GM21526 (cell line): ENCODE results near the gene CAMTA1.

Experiments
- ATAC-seq: cut with Tn5 transposase; IDR thresholded peaks from one replicate; pipeline ENCODE4 v1.9.1; 2021; ENCODE audit warnings: moderate library complexity; ENCODE audit not compliant: unreplicated experiment, low FRiP score

The CAMTA1 gene

DNA sequence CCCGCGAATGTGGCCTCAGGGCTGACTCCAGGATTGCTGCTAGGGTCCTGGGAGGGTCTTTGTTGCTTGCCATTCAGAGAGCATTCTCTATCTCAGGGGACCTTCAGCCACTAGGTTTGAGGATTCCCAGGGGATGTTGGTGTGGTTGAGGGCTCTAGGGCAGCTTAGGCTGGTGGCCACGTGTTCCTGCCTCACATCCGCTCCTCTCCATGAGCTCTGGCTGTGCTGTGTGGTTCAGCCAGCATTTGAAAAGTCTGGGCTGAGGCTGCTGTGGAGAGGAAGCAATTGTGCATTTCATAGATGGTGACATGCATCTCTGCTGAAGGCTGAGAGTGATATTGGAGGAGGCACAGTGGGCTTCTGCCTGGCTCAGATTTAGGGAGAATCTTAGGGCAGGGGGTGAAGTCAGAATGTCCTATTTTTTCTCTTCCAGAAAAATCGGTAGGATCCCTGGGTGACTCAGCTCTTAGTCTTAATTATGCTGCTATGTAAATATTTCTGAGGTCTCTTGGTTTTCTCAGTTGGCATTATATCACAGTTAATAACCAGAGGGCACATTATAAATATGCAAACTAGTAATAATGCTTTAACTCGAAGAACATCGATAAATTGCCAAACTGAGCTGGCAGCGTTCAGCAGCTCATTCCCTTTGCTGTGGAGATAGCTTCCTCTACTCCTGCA, 182.3 kb downstream of the CAMTA1 start:
- ATAC-seq: no peak

DNA sequence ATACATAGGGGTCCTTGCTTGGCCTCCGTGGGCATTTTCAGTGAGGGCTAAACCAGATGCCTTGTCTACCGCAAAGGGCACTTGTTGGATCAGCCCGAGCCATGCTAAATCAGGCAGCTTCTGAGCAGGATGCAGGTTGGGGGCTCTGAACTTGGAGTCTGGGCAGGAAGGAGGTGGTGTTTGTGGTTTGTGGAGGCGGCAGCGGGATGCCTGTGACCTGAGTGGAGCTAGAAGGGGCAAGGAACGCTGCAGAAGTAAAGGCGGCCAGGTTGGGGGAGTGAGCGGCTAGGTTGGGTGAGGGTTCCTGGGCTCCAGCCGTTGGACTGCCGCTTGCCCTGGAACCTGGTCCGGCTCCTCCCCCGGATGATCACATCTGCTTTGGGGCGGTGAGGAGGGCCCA, 183.9 kb downstream of the CAMTA1 start:
- no peak for ATAC-seq

DNA sequence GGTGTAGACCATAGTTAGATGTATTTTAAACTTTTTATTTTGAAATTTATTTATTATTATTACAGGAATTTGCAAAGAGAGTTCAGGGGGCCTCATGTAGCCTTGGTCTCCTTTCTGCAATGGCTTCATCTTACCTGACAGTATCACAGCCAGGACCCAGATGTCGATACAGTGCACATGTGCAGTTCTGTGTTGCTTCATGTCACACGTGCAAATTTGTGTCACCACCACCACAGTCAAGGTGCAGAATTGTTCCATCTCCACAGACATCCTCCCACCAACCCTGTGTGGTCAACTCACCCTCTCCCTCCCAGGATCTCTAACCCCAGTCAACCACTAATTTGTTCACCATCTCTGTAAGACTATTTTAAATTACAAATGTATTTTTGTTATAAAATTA, 184.5 kb downstream of the CAMTA1 start:
- no peak for ATAC-seq

DNA sequence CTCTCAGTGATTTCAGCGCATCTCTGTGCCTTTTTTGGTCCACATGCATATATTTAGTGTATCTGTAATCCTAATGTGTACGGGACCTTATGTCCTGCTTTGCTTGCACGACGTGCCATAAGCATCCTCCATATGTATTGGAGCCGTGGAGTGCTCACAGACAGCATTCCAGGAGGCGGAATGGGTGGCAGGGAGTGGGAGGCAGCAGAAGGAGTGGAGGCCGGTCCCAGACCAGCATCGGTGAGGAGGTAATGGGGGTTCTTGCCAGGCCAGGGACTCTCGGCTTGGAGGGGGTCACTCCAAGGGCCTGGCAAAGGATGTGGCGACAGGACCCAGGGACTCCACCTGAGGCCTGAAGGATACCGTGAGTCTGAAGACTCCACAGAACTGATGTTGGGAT, 185.0 kb downstream of the CAMTA1 start:
- no peak for ATAC-seq

DNA sequence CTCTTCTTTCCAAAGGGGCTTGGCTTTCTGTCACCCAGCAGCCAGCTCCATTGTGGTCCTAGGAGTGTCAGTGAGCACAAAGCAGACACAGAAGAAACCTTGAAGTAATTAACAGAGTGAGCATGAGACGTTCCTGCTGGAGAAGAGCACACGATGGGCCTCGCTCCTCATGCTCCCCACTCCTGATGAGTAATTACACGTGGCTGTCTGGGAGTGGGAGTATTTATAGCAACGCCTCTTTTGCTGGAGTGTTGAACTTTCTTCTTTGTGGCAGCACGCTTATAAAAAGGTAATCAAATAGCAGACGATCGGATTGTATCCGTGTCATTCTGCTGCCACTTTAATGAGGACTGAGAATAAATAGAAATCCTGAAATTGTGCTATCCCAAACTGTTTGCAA, 185.8 kb downstream of the CAMTA1 start:
- no peak for ATAC-seq

DNA sequence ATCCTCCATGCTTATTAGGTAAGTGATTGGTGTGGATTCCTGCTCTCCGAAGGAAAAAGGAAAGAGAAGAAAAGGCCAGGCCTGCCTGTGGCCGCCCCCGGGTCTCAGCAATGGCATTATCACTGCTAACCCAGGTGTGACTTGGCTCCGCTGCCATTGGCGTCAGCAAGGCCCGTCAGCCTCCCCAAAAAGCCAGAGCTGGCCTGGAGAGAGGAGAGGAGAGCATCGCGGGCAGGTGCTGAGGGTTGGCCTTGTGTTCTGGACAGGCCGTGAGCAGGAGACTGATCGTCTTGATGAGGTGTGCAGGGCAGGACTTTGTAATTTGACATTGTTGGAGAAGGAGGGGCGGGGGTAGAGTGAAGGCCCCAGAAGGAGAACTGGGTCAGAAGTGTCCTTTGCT, 186.4 kb downstream of the CAMTA1 start:
- no peak for ATAC-seq

DNA sequence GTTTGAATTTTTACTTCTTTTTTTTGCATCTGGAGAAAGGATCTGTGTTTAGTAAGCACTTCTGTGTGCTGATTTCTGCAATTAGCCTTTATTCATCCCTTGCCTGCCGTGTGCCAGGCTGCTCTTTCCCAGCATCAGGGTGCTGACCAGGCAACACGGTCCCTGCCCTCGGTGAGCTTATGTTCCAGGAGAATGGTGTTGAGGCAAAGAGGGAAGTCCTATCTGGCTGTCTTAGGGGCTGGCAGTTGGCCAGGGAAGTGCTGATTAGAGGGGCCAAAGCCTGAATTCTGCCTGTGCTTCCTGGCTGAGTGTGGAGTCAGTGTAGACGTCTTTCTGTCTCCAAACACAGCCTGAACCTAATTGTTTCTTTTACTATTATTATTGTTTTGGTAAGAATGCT, 187.1 kb downstream of the CAMTA1 start:
- ATAC-seq: no peak

DNA sequence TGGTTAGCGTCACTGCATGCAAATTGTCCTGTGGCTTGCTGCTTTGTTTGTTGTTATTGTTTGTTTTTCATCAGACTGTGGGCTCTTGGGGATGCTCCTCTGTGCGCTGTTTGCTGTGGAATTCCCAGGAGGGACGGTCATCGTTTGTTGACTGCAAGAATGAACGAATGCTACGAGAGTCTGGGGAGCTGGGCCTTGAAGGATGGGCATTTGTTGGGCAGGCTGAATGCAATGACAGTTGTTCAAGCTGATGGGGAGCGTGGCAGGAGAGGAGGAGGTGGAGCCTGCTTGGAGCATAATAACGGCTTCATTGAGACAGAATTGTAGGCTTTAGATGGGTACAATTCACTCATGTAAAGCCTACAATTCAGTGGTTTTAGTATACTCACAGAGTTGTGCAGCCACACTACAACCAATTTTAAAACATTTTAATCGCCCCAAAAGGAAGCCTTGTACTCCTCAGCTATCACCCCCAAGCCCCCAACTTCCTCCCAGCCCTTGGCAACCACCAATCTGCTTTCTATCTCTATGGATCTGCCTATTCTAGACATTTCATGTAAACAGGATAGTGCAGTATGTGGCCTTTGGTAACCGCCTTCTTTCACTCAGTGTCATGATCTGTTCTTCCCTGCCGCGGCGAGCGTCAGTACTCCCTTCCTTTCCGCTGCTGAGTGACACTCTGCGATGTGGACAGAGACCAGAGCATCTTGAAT, 190.2 kb downstream of the CAMTA1 start:
- no peak for ATAC-seq

DNA sequence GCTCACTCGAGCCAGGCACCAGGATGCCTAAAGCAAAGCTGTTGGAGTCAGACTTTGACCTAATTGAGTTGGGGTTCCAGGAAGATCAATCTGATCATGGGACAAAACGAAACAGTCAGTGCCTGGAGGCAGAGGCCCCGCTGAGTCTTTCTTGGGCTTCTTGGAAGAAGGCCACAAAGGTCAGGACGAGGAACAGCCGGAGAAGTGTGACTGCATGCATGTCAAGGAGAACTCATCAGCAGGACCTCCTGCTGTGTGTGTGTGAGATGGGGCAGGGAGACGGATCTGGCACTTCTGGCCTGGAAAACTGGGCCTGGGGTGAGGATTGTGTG, 190.8 kb downstream of the CAMTA1 start:
- ATAC-seq: no peak

DNA sequence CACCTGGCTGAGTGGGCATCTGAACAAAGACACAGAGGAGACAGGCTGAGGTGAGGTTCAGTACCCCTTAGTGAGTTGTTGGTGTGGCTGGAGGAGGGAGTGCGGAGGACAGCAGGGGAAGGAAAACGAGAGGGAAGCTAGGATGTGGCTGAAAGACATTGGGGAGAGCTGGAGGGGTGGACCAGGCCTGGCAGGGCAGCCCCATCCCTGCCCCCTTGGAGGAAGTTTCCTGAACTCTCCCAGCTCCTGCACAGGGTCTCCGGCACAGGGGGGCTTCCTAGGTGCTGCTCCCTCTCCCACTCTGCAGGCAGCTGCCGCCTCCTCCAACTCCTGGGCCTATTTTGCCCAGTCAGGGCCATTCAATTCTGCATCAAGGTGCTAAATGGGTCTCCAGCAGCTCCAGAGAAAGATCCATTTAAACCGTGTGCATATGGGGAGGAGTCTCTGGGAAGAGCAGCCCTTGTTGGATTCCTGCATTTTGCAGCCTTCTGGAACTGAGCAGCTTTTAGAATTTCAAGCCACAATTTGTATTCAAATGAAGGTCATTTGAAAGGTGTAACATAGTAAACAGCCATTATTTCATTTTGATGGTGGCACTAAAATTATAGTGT, 193.9 kb downstream of the CAMTA1 start:
- ATAC-seq: no peak

DNA sequence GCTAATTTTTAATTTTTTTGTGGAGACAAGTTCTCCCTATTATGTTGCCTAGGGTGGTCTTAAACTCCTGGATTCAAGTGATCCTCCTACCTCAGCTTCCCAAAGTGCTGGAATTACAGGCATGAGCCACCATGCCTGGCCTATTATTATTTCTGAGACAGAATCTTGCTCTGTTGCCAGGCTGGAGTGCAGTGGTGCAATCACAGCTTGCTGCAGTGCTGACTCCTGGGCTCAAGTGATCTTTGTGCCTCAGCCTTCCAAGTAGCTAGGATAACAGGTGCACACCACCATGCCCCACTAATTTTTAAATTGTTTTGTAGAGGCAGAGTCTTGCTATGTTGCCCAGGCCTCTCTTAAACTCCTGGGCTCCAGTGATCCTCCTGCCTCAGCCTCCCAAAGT, 196.3 kb downstream of the CAMTA1 start:
- no peak for ATAC-seq

DNA sequence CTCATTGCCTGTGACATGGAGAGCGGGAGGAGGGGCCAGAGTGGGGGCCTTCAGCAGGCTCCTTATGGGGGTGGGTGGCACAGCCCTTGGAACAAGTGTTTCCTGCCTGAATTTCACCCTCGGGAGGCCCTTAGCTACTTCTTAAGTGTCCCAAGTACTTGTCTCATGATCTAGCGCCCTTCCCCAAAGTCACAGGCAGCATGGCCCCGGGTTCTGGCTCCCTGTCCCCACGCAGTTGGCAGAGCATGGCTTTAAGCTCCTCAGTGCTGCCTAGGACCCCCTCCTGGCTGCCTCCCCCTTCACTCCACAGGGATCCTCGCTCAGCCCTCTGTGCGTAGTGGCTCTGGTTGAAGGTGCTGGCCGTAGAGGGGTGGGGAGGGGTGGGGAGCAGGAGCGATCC, 197.2 kb downstream of the CAMTA1 start:
- ATAC-seq: no peak

DNA sequence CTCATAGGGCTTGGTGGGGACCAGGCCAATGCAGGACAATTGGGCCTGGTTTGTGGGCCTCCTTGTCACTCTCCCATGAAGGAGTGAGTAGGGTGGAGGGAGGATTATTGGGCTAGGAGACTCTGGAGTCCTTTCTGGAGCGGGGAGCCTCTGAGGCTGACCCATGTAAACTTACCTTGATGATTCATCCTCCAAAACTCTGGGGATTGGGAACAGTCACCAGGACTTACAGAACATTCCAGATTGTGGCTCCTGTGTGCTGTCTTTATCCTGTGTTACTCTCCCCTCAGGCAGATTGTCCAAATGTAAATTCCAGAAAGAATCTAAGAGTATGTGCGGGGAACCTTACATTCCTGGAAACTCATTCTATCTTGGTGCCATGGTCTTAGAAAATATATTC, 197.6 kb downstream of the CAMTA1 start:
- no peak for ATAC-seq

DNA sequence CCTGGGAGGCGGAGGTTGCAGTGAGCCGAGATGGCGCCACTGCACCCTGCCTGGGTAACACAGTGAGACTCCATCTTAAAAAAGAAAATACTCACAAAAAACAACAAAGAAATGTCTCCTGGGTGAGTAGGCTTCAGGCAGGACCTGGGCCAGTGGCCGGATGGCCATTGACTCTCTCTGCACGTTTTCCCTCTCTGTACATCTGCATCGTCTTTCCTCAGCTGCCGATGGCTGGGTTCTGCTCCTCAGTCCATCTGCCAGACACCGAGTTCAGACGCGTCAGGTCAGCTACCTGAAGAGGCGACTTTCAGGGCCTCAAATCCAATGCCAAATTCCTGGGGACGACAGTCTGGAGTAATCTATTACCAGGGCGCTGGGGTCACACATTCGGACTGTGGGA, 199.3 kb downstream of the CAMTA1 start:
- ATAC-seq: no peak

DNA sequence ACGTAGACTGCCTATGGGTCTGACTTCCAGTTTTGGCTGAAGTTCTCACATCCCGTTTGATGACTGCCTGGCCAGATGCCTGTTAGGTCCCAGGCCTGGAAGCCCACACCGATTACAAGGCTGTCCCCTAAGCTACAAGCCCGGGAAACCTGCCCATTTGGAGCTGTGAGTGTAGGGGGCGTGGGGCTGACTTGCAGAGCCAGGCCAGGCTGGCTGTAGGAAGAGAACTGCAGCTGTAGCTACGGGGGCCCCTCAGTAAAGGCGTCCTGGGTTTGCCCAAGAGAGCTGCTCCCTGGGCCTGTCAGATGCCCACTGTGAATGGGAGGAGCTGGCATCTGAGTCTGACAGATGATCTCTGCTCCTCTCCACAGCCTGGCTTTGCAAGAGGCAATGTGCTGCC, 199.7 kb downstream of the CAMTA1 start:
- ATAC-seq: no peak

DNA sequence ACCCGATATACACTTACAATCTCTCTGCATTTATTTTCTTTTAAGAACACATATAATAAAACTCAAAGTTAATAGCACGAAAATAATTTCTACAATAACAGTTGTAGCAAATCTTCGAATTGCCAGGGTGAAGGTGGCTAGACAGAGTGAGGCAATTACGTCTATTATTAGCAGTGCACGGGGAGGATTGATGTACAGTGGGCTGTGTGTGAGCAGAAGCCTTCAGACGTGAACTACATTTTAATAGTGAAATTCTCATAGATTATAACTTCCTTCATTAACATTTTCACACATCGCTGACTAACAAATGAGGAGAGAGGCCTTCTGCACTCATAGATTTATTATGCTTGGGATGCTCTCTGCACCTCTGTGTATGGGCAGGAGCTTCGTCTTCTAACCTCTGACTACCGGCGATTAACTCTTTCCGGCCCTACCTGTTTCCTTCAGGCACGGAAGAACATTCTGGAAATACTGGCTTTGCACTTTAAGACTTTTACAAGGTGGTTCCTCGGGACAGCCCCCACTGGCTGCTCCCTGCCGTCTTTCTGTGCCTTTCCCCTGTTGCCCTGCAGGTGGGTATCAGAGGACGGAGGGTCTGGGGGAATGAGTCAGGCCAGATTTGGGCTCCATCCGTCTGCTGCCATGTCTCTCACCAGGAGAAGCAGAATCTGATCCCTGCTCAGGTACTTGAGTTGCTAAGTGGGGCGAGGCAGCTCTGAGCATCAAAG, 200.5 kb downstream of the CAMTA1 start:
- ATAC-seq: no peak

DNA sequence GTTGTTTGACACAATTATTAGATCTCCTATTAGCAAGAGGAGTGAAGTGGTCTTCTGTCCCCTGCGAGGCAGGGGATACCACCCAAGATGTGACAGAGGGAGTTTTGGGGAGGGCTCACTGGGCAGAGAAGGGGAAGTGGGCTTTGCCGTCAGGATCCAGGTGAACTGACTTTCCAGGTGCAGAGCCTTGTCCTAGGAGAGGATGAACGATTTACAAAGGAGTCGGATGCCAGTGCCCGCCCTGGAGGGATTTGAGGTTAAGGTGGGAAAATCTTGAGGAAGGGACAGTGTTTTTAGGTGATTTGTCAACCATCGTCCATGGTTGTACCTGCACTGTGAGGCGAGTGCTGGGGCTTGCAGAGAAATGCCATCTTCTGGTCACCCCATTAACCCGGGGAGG, 201.0 kb downstream of the CAMTA1 start:
- no peak for ATAC-seq

DNA sequence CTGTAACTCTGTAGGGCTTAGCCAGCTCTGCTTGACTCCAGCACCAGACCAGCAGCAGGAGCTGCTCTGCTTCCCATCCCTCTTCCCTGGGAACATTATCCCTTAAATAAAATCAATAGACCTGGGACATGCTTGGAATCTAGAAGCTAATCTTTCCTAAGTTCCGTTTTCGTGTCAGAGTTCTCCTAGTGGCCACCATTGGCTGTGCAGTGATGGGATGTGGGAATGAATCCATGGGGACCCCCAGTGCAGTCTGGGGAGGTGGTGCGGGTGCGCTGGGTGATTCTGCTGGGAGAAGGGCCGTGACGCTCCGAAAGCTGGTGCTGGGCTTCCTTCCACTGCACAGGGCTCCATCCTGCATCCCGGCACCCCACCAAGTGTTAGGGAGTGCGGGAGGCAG, 202.7 kb downstream of the CAMTA1 start:
- no peak for ATAC-seq

DNA sequence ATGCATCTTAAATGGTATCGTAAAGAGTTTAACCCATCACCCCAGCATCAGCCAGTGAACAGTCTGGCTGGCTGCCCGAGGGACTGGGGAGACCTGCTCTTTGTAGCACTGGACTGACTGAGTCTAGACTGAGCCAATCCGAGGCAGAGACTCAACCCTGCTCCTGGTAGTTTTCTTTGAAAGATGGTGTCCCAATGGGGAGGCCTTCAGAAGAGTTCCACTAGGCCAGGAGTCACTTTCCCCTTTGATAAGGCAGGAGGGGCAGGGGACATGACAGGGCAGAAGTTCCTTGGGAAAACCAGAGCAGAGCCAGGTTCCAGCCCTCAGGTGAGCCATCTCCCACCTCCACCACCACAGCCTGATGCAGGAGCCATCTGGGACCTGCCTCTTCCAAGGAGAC, 203.5 kb downstream of the CAMTA1 start:
- no peak for ATAC-seq

DNA sequence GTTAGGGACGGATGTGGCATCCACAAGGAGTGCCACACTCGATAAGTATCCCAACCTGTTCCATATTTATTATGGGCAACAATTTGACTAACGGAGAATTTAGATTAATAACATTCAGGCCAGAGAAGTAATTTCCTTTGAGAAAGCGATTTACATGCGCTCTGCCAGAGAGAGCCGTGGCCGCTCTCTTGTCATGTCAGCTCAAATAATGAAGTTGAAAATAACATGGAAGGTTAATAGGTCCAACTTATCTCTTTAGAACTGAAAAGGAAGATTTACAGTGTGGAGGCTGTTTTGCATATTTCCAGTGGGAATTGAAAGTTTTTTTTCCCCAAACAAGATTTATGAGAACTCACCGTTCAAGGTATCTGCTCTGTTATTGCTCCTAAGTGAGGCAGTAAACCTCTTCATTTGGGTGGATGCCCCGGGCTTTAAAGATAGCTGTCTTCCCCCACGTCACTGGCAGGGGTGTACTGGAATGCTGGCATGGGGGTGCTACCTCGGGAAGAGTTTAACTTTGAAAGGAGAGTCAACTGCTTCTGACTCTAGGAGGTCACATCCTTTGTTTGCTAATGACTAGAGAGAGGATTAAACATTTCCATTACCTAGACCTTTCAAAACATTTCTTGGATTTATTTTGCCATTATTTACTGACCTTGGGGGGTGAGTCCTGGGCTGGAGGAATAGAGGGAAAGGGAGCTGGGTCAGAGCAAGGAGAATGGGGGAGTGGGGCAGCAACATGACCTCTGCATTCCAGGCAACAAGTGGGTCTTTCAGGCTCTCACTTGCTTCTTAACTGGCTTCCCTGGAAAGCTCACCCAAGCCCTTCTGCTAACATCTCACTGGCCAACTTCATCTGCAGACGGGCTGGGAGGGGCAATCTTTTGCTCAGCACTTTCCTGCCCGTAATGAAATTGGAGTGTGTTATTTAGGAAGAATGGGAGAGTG, 204.2 kb downstream of the CAMTA1 start:
- no peak for ATAC-seq
